ENCODE data around the gene BAHCC1.
A peak's percentile ranks its signal among the peaks of the same experiment; 100 is the strongest.
"Not testable (repeated sequence)": the region's sequence is repeated elsewhere in the genome, so short reads cannot be mapped to it uniquely, and the experiment has no call there.

BAHCC1 gene

GRCh38 chr17:81420769-81421462, 25.7 kb downstream of the BAHCC1 start:
- Histone ChIP-seq H3K4me2 (ENCODE audit: low read length) (peak overlapping the region; percentile 78), H3K4me1 (ENCODE audit: control insufficient read depth, insufficient read depth, low read length) (peaks cover 75% of the 10 kb centered on the region), H3K9me3 (replicated peaks; ENCODE audit: low read length) (no peaks in the 10 kb centered on the region), H3K4me3 (ENCODE audit: low read length) (no peak overlapping the region), H3K9ac (ENCODE audit: low read depth, low read length) (peak overlapping the region; percentile 73), H3K27me3 (ENCODE audit: control insufficient read depth, insufficient read depth, low read length) (no peaks in the 10 kb centered on the region), H3K36me3 (ENCODE audit: insufficient read depth, low read length) (no peaks in the 10 kb centered on the region)

GRCh38 chr17:81422776-81423697, 27.8 kb downstream of the BAHCC1 start:
- peak overlapping the region; percentile 67 for H3K4me3 ChIP-seq (ENCODE audit: low read length)
- H3K36me3 ChIP-seq (ENCODE audit: insufficient read depth, low read length): no peaks in the 10 kb centered on the region
- H3K4me1 ChIP-seq (ENCODE audit: control insufficient read depth, insufficient read depth, low read length): peaks cover 77% of the 10 kb centered on the region
- no peaks in the 10 kb centered on the region for H3K9me3 ChIP-seq (replicated peaks; ENCODE audit: low read length)
- peak overlapping the region; percentile 95 for H3K4me2 ChIP-seq (ENCODE audit: low read length)
- H3K27me3 ChIP-seq (ENCODE audit: control insufficient read depth, insufficient read depth, low read length): no peaks in the 10 kb centered on the region
- H3K9ac ChIP-seq (ENCODE audit: low read depth, low read length): peak overlapping the region; percentile 90

- H3K9me3 ChIP-seq (replicated peaks; ENCODE audit: low read length): no peaks in the 10 kb centered on the region
- H3K4me1 ChIP-seq (ENCODE audit: control insufficient read depth, insufficient read depth, low read length): peaks cover 77% of the 10 kb centered on the region
- H3K36me3 ChIP-seq (ENCODE audit: insufficient read depth, low read length): no peaks in the 10 kb centered on the region
- peak overlapping the region; percentile 95 for H3K4me2 ChIP-seq (ENCODE audit: low read length)
- no peaks in the 10 kb centered on the region for H3K27me3 ChIP-seq (ENCODE audit: control insufficient read depth, insufficient read depth, low read length)
- peak overlapping the region; percentile 61 for H3K4me3 ChIP-seq (ENCODE audit: low read length)
- H3K9ac ChIP-seq (ENCODE audit: low read depth, low read length): peak overlapping the region; percentile 90
Measured at GRCh38 chr17:81423698-81424071, 28.4 kb downstream of the BAHCC1 start.

- peak overlapping the region; percentile 90 for H3K9ac ChIP-seq (ENCODE audit: low read depth, low read length)
- no peaks in the 10 kb centered on the region for H3K36me3 ChIP-seq (ENCODE audit: insufficient read depth, low read length)
- H3K4me2 ChIP-seq (ENCODE audit: low read length): no peak overlapping the region
- no peaks in the 10 kb centered on the region for H3K9me3 ChIP-seq (replicated peaks; ENCODE audit: low read length)
- no peak overlapping the region for H3K4me3 ChIP-seq (ENCODE audit: low read length)
- no peaks in the 10 kb centered on the region for H3K27me3 ChIP-seq (ENCODE audit: control insufficient read depth, insufficient read depth, low read length)
- H3K4me1 ChIP-seq (ENCODE audit: control insufficient read depth, insufficient read depth, low read length): peaks cover 77% of the 10 kb centered on the region
Measured at GRCh38 chr17:81424151-81425017, 29.1 kb downstream of the BAHCC1 start.

- not testable (repeated sequence) for H3K36me3 ChIP-seq (ENCODE audit: insufficient read depth, low read length); H3K27me3 ChIP-seq (ENCODE audit: control insufficient read depth, insufficient read depth, low read length)
- peaks cover 77% of the 10 kb centered on the region for H3K4me1 ChIP-seq (ENCODE audit: control insufficient read depth, insufficient read depth, low read length)
Measured at GRCh38 chr17:81425041-81425440, 29.8 kb downstream of the BAHCC1 start.

GRCh38 chr17:81425716-81426392, 30.6 kb downstream of the BAHCC1 start:
- H3K27me3 ChIP-seq (ENCODE audit: control insufficient read depth, insufficient read depth, low read length); H3K36me3 ChIP-seq (ENCODE audit: insufficient read depth, low read length); H3K4me3 ChIP-seq (ENCODE audit: low read length); H3K9me3 ChIP-seq (replicated peaks; ENCODE audit: low read length); H3K9ac ChIP-seq (ENCODE audit: low read depth, low read length); H3K4me2 ChIP-seq (ENCODE audit: low read length): not testable (repeated sequence)
- peaks cover 73% of the 10 kb centered on the region for H3K4me1 ChIP-seq (ENCODE audit: control insufficient read depth, insufficient read depth, low read length)

More at GRCh38 chr17:81425041-81425440, 29.8 kb downstream of the BAHCC1 start:
- not testable (repeated sequence) for H3K4me2 ChIP-seq (ENCODE audit: low read length); H3K4me3 ChIP-seq (ENCODE audit: low read length); H3K9me3 ChIP-seq (replicated peaks; ENCODE audit: low read length); H3K9ac ChIP-seq (ENCODE audit: low read depth, low read length)

GRCh38 chr17:81426393-81427172, 31.3 kb downstream of the BAHCC1 start:
- no peaks in the 10 kb centered on the region for H3K27me3 ChIP-seq (ENCODE audit: control insufficient read depth, insufficient read depth, low read length)
- no peak overlapping the region for H3K9ac ChIP-seq (ENCODE audit: low read depth, low read length)
- H3K4me3 ChIP-seq (ENCODE audit: low read length): no peak overlapping the region
- H3K9me3 ChIP-seq (replicated peaks; ENCODE audit: low read length): no peaks in the 10 kb centered on the region
- peaks cover 66% of the 10 kb centered on the region for H3K4me1 ChIP-seq (ENCODE audit: control insufficient read depth, insufficient read depth, low read length)
- H3K36me3 ChIP-seq (ENCODE audit: insufficient read depth, low read length): no peaks in the 10 kb centered on the region
- no peak overlapping the region for H3K4me2 ChIP-seq (ENCODE audit: low read length)

- no peak overlapping the region for H3K9ac ChIP-seq (ENCODE audit: low read depth, low read length)
- peaks cover 57% of the 10 kb centered on the region for H3K4me1 ChIP-seq (ENCODE audit: control insufficient read depth, insufficient read depth, low read length)
- H3K27me3 ChIP-seq (ENCODE audit: control insufficient read depth, insufficient read depth, low read length): no peaks in the 10 kb centered on the region
Measured at GRCh38 chr17:81427173-81428120, 32.2 kb downstream of the BAHCC1 start.

GRCh38 chr17:81428121-81428515, 32.9 kb downstream of the BAHCC1 start:
- Histone ChIP-seq H3K4me1 (ENCODE audit: control insufficient read depth, insufficient read depth, low read length) (peaks cover 50% of the 10 kb centered on the region), H3K36me3 (ENCODE audit: insufficient read depth, low read length) (no peaks in the 10 kb centered on the region), H3K9ac (ENCODE audit: low read depth, low read length) (no peak overlapping the region), H3K4me2 (ENCODE audit: low read length) (peak overlapping the region; percentile 31), H3K27me3 (ENCODE audit: control insufficient read depth, insufficient read depth, low read length) (no peaks in the 10 kb centered on the region), H3K4me3 (ENCODE audit: low read length) (no peak overlapping the region), H3K9me3 (replicated peaks; ENCODE audit: low read length) (no peaks in the 10 kb centered on the region)

More at GRCh38 chr17:81427173-81428120, 32.2 kb downstream of the BAHCC1 start:
- Histone ChIP-seq H3K36me3 (ENCODE audit: insufficient read depth, low read length) (no peaks in the 10 kb centered on the region), H3K4me3 (ENCODE audit: low read length) (no peak overlapping the region), H3K9me3 (replicated peaks; ENCODE audit: low read length) (no peaks in the 10 kb centered on the region), H3K4me2 (ENCODE audit: low read length) (peak overlapping the region; percentile 31)

Data from skeletal muscle satellite cell (primary cell).